ENCODE data around the gene RAPGEF4. TPM values are rescaled to one million over a fixed set of nuclear protein-coding genes. Genes with fewer than 3 reads are reported as not detected.

RAPGEF4 gene
- total RNA-seq, 1 experiment from 2014 or later = 0.59 TPM

DNA sequence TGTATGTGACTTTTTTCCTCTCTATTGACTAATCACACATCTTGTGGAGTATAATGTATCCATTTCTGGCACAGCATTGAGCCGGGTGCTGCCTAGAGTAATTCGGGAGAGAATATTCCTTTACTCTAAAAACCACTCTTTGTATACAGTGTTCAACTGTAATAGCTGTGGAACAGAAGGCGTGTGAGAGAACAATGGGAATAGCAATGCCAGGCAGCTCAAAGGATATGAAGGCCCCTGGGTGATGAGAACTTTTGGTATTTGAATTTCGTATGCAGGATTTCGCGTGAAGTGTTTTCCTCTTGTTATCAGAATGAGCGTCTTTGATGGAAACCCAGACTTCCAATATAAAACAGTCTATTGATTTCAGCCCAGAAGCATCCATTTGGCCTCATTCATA lies 255.4 kb downstream of the RAPGEF4 start:
- TF ChIP-seq POLR2A (IDR thresholded peaks at IDR 0.05; ENCODE audit: borderline replicate concordance, extremely low read depth, insufficient read depth, insufficient read length) (no peak), EZH2phosphoT487 (IDR thresholded peaks at IDR 0.05; ENCODE audit: borderline replicate concordance) (no peak), EGR1 (IDR thresholded peaks at IDR 0.05; ENCODE audit: low read depth) (no peak), TCF7L2 (IDR thresholded peaks at IDR 0.05; ENCODE audit: borderline replicate concordance, extremely low read depth, insufficient read depth, insufficient read length) (no peak), CBX3 (IDR thresholded peaks at IDR 0.05; ENCODE audit: low read depth) (no peak), SRF (IDR thresholded peaks at IDR 0.05; ENCODE audit: low read depth) (no peak)
- Histone ChIP-seq H3K4me3 (replicated peaks in 1 of 2; ENCODE audit: low read depth in 1 of 2, low read length in 2 of 2) (no peak overlapping the region), H3K4me2 (ENCODE audit: low read length) (no peak overlapping the region), H2AFZ (ENCODE audit: low read depth, low read length, poor library complexity, severe bottlenecking) (no peak overlapping the region), H4K20me1 (ENCODE audit: insufficient read depth) (no peaks in the 10 kb centered on the region), H3K9ac (ENCODE audit: low read length) (no peak overlapping the region), H3K27me3 (ENCODE audit: insufficient read depth, low read length) (no peaks in the 10 kb centered on the region), H3K4me1 (ENCODE audit: control insufficient read depth in 1 of 2, insufficient read depth in 2 of 2, low read length in 2 of 2) (peaks cover 4 to 6% of the 10 kb centered on the region in 2 experiments; a peak in 3 of 4 replicates), H3K9me3 (ENCODE audit: control insufficient read depth in 1 of 2, insufficient read depth in 1 of 2, low read depth in 1 of 2, low read length in 2 of 2) (no peaks in the 10 kb centered on the region), H3K36me3 (ENCODE audit: control insufficient read depth in 1 of 2, insufficient read depth in 2 of 2, low read length in 2 of 2) (no peaks in the 10 kb centered on the region), H3K79me2 (ENCODE audit: insufficient read depth, low read length) (no peaks in the 10 kb centered on the region), H3K9me2 (ENCODE audit: insufficient read depth) (no peaks in the 10 kb centered on the region), H3K27ac (ENCODE audit: low read depth, low read length) (no peak overlapping the region)
- no peak for ATAC-seq
- DNase-seq (ENCODE audit: low read depth, low spot score) = no peak
- RAD21 ChIA-PET (ENCODE audit: low non-redundant PET in 1 of 2, low total read pairs in 2 of 2, uncharacterized antibody in 2 of 2, unreplicated experiment in 2 of 2) = no interaction called here
- no TSS peak for BruUV-seq (replicated peaks)
- CTCF ChIA-PET = no interaction called here
- intact Hi-C loops (cut with micrococcal nuclease) = no loop called here
- POLR2A ChIA-PET = no interaction called here

DNA sequence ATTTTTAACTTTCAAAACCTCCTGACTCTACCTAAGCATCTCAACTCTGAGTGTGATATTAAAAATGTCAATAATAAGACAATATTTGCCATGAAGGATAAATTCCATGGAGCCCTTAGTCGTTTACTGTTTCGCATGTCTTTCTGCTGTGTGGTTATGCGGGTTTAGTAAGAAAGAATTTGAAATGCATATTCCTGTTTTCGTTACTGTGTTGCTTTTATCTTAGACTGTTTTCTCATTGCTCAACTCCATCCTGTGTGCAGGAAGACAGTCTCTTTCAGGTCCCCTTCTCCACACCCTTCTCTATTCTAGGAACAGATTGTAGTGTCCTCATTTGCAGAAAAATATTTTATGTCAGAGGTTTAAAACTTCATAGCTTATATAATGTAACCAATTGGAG lies 257.5 kb downstream of the RAPGEF4 start:
- H3K9me3 ChIP-seq (ENCODE audit: control insufficient read depth in 1 of 2, insufficient read depth in 1 of 2, low read depth in 1 of 2, low read length in 2 of 2) = no peaks in the 10 kb centered on the region
- BruUV-seq (replicated peaks) = no TSS peak
- POLR2A ChIA-PET = no interaction called here
- TF ChIP-seq ZBTB33 (IDR thresholded peaks at IDR 0.05; ENCODE audit: extremely low read depth, insufficient replicate concordance, low read length) = no peak
- no peak for TF ChIP-seq YY1 (IDR thresholded peaks at IDR 0.05; ENCODE audit: extremely low read depth, insufficient replicate concordance, low read depth, low read length)
- no peak for TF ChIP-seq CTCF (IDR thresholded peaks at IDR 0.05 in 2 of 3, conservative IDR thresholded peaks at IDR 0.05 in 1 of 3; ENCODE audit: borderline replicate concordance in 1 of 3, insufficient read depth in 1 of 3, low read depth in 2 of 3, low read length in 2 of 3)
- TF ChIP-seq TCF7L2 (IDR thresholded peaks at IDR 0.05; ENCODE audit: borderline replicate concordance, extremely low read depth, insufficient read depth, insufficient read length) = no peak
- TF ChIP-seq FOSL1 (IDR thresholded peaks at IDR 0.05; ENCODE audit: low read depth) = no peak
- no peak for TF ChIP-seq ATF3 (IDR thresholded peaks at IDR 0.05)
- TF ChIP-seq EZH2 (IDR thresholded peaks at IDR 0.05) = no peak
- no peak for TF ChIP-seq ZFX (IDR thresholded peaks at IDR 0.05)
- no peak for TF ChIP-seq JUND (IDR thresholded peaks at IDR 0.05)
- TF ChIP-seq, protein P1, sequence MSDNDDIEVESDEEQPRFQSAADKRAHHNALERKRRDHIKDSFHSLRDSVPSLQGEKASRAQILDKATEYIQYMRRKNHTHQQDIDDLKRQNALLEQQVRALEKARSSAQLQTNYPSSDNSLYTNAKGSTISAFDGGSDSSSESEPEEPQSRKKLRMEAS (IDR thresholded peaks at IDR 0.05) = no peak
- TF ChIP-seq SIN3A (IDR thresholded peaks at IDR 0.05; ENCODE audit: low read depth) = no peak
- no peak for TF ChIP-seq POLR2A (IDR thresholded peaks at IDR 0.05; ENCODE audit: borderline replicate concordance, extremely low read depth, insufficient read depth, insufficient read length)
- no peak for TF ChIP-seq SP1 (IDR thresholded peaks at IDR 0.05; ENCODE audit: low read depth)

More for the DNA sequence above, 257.5 kb downstream of the RAPGEF4 start:
- H4K20me1 ChIP-seq (ENCODE audit: insufficient read depth) = no peaks in the 10 kb centered on the region
- H3K9me2 ChIP-seq (ENCODE audit: insufficient read depth) = no peaks in the 10 kb centered on the region
- ChIA-PET RAD21 (ENCODE audit: low non-redundant PET in 1 of 2, low total read pairs in 2 of 2, uncharacterized antibody in 2 of 2, unreplicated experiment in 2 of 2) (no interaction called here), CTCF (no interaction called here)
- no peaks in the 10 kb centered on the region for H3K79me2 ChIP-seq (ENCODE audit: insufficient read depth, low read length)
- DNase-seq (ENCODE audit: low read depth, low spot score) (no peak), ATAC-seq (no peak)
- H3K4me3 ChIP-seq (replicated peaks in 1 of 2; ENCODE audit: low read depth in 1 of 2, low read length in 2 of 2) = no peak overlapping the region
- H3K4me2 ChIP-seq (ENCODE audit: low read length) = no peak overlapping the region
- H3K27ac ChIP-seq (ENCODE audit: low read depth, low read length) = no peak overlapping the region
- H3K4me1 ChIP-seq (ENCODE audit: control insufficient read depth in 1 of 2, insufficient read depth in 2 of 2, low read length in 2 of 2) = peaks cover 4 to 6% of the 10 kb centered on the region in 2 experiments; a peak in 3 of 4 replicates
- H2AFZ ChIP-seq (ENCODE audit: low read depth, low read length, poor library complexity, severe bottlenecking) = no peak overlapping the region
- intact Hi-C loops (cut with micrococcal nuclease) = no loop called here
- no peaks in the 10 kb centered on the region for H3K36me3 ChIP-seq (ENCODE audit: control insufficient read depth in 1 of 2, insufficient read depth in 2 of 2, low read length in 2 of 2)
- no peaks in the 10 kb centered on the region for H3K27me3 ChIP-seq (ENCODE audit: insufficient read depth, low read length)
- no peak overlapping the region for H3K9ac ChIP-seq (ENCODE audit: low read length)
